Smooth muscle cell (in vitro differentiated cells): ENCODE results near the gene DUSP28. TPM values are rescaled to one million over a fixed set of nuclear protein-coding genes. Genes with fewer than 3 reads are reported as not detected.

Experiments
- DNase-seq: peaks from one replicate; lab custom pipeline; 2025; ENCODE audit not compliant: unreplicated experiment; lab: John Stamatoyannopoulos, UW
- H2AFZ ChIP-seq: fragments of 200-600 bp; sonication (generic); 2 replicates; pipeline ENCODE4 v1.6.0; 2016; ENCODE audit warnings: antibody characterized with exemption, low read depth, mild to moderate bottlenecking
- H3F3A ChIP-seq: fragments of 200-600 bp; sonication (generic); 2 replicates; pipeline ENCODE4 v1.6.0; 2017; ENCODE audit warnings: antibody characterized with exemption, low read depth
- H3K27ac ChIP-seq: fragments of 200-600 bp; sonication (generic); 2 replicates; pipeline ENCODE4 v1.5.1; 2016; ENCODE audit warnings: low read depth, mild to moderate bottlenecking
- H3K27me3 ChIP-seq: fragments of 200-600 bp; sonication (generic); 2 replicates; pipeline ENCODE4 v1.6.1; 2016; ENCODE audit warnings: low read depth, mild to moderate bottlenecking
- H3K36me3 ChIP-seq: fragments of 200-600 bp; sonication (generic); 2 replicates; pipeline ENCODE4 v1.5.1; 2016; ENCODE audit warnings: low read depth
- H3K4me1 ChIP-seq: fragments of 200-600 bp; sonication (generic); 2 replicates; pipeline ENCODE4 v1.5.1; 2016; ENCODE audit warnings: low read depth
- H3K4me2 ChIP-seq: fragments of 200-600 bp; sonication (generic); 2 replicates; pipeline ENCODE4 v1.6.0; 2016; ENCODE audit warnings: mild to moderate bottlenecking
- H3K4me3 ChIP-seq: fragments of 200-600 bp; sonication (generic); 2 replicates; pipeline ENCODE4 v1.5.1; 2016; ENCODE audit warnings: mild to moderate bottlenecking
- H3K79me2 ChIP-seq: fragments of 200-600 bp; sonication (generic); 2 replicates; pipeline ENCODE4 v1.6.0; 2016; ENCODE audit warnings: low read depth, mild to moderate bottlenecking
- H3K9ac ChIP-seq: fragments of 200-600 bp; sonication (generic); 2 replicates; pipeline ENCODE4 v1.6.0; 2016; ENCODE audit warnings: low read depth
- H3K9me3 ChIP-seq: fragments of 200-600 bp; sonication (generic); replicated peaks from 2 replicates; pipeline ENCODE4 v1.5.1; 2016; ENCODE audit warnings: low read depth
- H4K20me1 ChIP-seq: fragments of 200-600 bp; sonication (generic); 2 replicates; pipeline ENCODE4 v1.6.0; 2016; ENCODE audit warnings: low read depth
- WGBS: methylation state at CpG from one replicate; pipeline ENCODE4 v1.1.7; 2016; ENCODE audit warnings: low lambda C conversion rate; 5-methylcytosine and 5-hydroxymethylcytosine counted together
- polyA plus RNA-seq: library from polyadenylated mRNA; unstranded; fragments of >200 nt; fragmentation: Nextera tagmentation; extraction: Ambion mirVana; gene quantifications from 2 replicates; pipeline ENCODE4 v1.2.1, GENCODE V29; 2016
- total RNA-seq: library from RNA; depleted of rRNA; stranded (reverse); fragments of >200 nt; gene quantifications from 2 replicates; pipeline ENCODE4 v1.2.3, GENCODE V29; 2014
- TF ChIP-seq, protein P1 (sequence below): fragments of 200-600 bp; sonication (generic); IDR thresholded peaks from 2 replicates; pipeline ENCODE4 v1.5.1; 2017; ENCODE audit warnings: borderline replicate concordance, mild to moderate bottlenecking, antibody characterized with exemption; ENCODE audit not compliant: insufficient read depth, poor library complexity, severe bottlenecking

DUSP28 gene
- total and polyA plus RNA-seq, 2 experiments from 2014 or later, result 2.2 to 6.4 TPM

DNA sequence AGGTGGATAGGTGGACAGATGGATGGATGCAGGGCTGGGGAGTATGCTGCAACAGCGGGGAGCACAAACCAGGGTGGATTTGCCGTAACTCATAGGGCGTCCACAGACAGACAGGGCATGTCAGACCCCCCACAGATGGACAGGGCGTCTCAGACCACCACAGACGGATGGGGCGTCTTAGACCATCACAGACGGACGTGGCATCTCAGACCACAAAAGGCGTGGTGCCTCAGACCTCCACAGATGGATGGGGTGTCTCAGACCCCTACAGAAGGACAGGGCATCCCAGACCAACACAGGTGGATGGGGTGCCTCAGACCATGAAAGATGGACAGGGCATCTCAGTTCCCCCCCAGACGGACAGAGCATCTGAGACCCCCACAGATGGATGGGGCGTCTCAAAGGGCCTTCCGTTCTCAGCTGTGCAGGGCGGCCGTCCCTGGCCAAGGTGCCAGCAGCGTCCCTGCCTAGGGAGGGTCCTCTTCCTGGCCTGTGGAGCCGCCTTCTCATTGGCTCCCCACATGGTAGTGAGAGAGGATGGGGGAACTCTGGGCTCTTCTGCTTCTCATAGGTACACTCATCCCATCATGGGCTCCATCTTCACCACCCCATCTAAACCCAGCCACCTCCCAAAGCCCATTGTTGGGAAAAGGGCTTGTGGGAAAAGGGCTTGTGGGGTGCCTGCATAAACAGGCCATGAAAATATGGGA is 4.5 kb upstream of the DUSP28 start:
- H3K36me3 ChIP-seq, result no peaks in the 10 kb centered on the region
- H3K9ac ChIP-seq, result no peak overlapping the region
- H3K4me1 ChIP-seq, result peaks cover 5% of the 10 kb centered on the region
- no peak overlapping the region for H3K27ac ChIP-seq
- 93% methylated on average over 15 of the region's 16 CpGs for WGBS
- no peaks in the 10 kb centered on the region for H3F3A ChIP-seq
- no peak overlapping the region for H2AFZ ChIP-seq
- H3K9me3 ChIP-seq, result peaks cover 7% of the 10 kb centered on the region
- TF ChIP-seq, protein P1, sequence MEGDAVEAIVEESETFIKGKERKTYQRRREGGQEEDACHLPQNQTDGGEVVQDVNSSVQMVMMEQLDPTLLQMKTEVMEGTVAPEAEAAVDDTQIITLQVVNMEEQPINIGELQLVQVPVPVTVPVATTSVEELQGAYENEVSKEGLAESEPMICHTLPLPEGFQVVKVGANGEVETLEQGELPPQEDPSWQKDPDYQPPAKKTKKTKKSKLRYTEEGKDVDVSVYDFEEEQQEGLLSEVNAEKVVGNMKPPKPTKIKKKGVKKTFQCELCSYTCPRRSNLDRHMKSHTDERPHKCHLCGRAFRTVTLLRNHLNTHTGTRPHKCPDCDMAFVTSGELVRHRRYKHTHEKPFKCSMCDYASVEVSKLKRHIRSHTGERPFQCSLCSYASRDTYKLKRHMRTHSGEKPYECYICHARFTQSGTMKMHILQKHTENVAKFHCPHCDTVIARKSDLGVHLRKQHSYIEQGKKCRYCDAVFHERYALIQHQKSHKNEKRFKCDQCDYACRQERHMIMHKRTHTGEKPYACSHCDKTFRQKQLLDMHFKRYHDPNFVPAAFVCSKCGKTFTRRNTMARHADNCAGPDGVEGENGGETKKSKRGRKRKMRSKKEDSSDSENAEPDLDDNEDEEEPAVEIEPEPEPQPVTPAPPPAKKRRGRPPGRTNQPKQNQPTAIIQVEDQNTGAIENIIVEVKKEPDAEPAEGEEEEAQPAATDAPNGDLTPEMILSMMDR, result no peak
- no peak for DNase-seq
- peaks cover 17% of the 10 kb centered on the region for H3K79me2 ChIP-seq
- H3K27me3 ChIP-seq, result no peaks in the 10 kb centered on the region
- no peak overlapping the region for H3K4me2 ChIP-seq
- no peak overlapping the region for H3K4me3 ChIP-seq
- H4K20me1 ChIP-seq, result peaks cover 35% of the 10 kb centered on the region

GRCh38 chr2:240556553-240557100 is 3.5 kb upstream of the DUSP28 start:
- TF ChIP-seq, protein P1, result peak; percentile 32
- DNase-seq, result no peak
- H3K9ac ChIP-seq, result no peak overlapping the region
- peaks cover 3% of the 10 kb centered on the region for H3F3A ChIP-seq
- no peak overlapping the region for H3K27ac ChIP-seq
- H2AFZ ChIP-seq, result no peak overlapping the region
- peaks cover 35% of the 10 kb centered on the region for H4K20me1 ChIP-seq
- H3K36me3 ChIP-seq, result no peaks in the 10 kb centered on the region
- peaks cover 17% of the 10 kb centered on the region for H3K79me2 ChIP-seq
- H3K4me2 ChIP-seq, result peak overlapping the region; percentile 96
- 50% methylated on average over 9 of the region's 9 CpGs for WGBS
- H3K4me1 ChIP-seq, result peaks cover 9% of the 10 kb centered on the region
- H3K9me3 ChIP-seq, result peaks cover 1% of the 10 kb centered on the region
- no peaks in the 10 kb centered on the region for H3K27me3 ChIP-seq
- no peak overlapping the region for H3K4me3 ChIP-seq

DNA sequence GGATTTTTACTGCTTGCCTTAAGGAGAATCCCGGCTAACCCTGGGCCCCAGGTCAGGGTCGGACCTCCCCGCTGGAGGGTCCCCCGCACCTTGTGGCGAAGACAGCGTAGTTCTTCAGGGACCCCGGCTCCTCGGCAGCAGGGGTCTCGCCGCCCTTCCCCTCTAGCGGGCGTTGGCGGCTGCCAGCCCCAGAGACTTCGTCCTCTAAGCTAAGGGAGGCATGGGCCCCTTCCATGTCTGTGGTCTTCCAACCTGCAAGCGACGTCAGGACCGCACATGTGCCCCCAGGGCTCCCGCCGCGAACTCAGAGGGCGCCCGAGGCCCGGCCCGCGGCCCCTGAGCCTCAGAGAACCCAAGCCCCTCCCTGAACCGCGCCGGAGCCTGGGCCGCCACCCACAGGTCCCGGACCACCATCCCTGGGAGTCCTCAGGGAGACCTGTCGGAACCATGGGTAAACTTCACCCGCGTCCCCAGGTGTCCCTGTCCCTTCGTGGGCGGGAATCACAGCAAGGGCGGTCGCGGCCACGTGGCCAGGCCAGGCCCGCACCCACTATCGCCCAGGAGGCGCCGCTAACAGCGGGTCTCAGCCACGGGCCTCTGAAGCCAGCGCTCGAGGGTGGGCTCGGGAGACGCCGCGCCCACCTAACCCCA is 2.9 kb upstream of the DUSP28 start:
- Histone ChIP-seq H3K36me3 (no peaks in the 10 kb centered on the region), H3K4me1 (peaks cover 13% of the 10 kb centered on the region), H3K9me3 (no peaks in the 10 kb centered on the region), H3F3A (peaks cover 9% of the 10 kb centered on the region), H2AFZ (no peak overlapping the region), H3K4me3 (peak overlapping the region; percentile 62), H3K27ac (no peak overlapping the region), H3K4me2 (peak overlapping the region; percentile 96), H3K79me2 (peaks cover 17% of the 10 kb centered on the region), H3K9ac (peak overlapping the region; percentile 32), H4K20me1 (peaks cover 35% of the 10 kb centered on the region), H3K27me3 (no peaks in the 10 kb centered on the region)
- TF ChIP-seq, protein P1, result no peak
- 67% methylated on average over 30 of the region's 51 CpGs for WGBS
- DNase-seq, result no peak
